GM12878 (cell line): ENCODE measurements around the gene RAB7B.

ENCODE experiments used
- ATF7 ChIP-seq: fragments of 450-650 bp; IDR thresholded peaks from 2 replicates; pipeline ENCODE4 v1.6.1; 2016; ENCODE audit warnings: low read depth, mild to moderate bottlenecking
- CREM ChIP-seq: IDR thresholded peaks from 2 replicates; pipeline ENCODE4 v1.6.1; 2014; ENCODE audit warnings: antibody characterized with exemption, low read depth
- EED ChIP-seq: sonication (generic); IDR thresholded peaks from 2 replicates; pipeline ENCODE4 v1.6.1; 2016; ENCODE audit warnings: antibody characterized with exemption, low read depth
- EZH2 ChIP-seq: IDR thresholded peaks from 2 replicates; pipeline ENCODE4 v1.6.1; 2012; ENCODE audit warnings: low read depth, mild to moderate bottlenecking, control low read depth, inconsistent platforms, low read length, borderline replicate concordance; ENCODE audit not compliant: control insufficient read depth
- IKZF2 ChIP-seq, 2 experiments: fragments of 450-650 bp; IDR thresholded peaks; 2 replicates each; pipeline ENCODE4 v1.6.1; 2017; ENCODE audit warnings: mild to moderate bottlenecking in 2 of 2, moderate library complexity in 2 of 2
- PAX5 ChIP-seq: IDR thresholded peaks from 2 replicates; pipeline ENCODE4 v1.6.1; 2011; ENCODE audit warnings: low read depth, low read length, borderline replicate concordance
- POLR2A ChIP-seq: IDR thresholded peaks from 2 replicates; pipeline ENCODE4 v1.6.1; 2011; ENCODE audit warnings: low read depth, mild to moderate bottlenecking, low read length
- POLR2AphosphoS5 ChIP-seq: IDR thresholded peaks from 2 replicates; pipeline ENCODE4 v1.6.1; 2011; ENCODE audit warnings: mild to moderate bottlenecking, low read length, inconsistent platforms
- SUPT20H ChIP-seq: IDR thresholded peaks from 2 replicates; pipeline ENCODE4 v1.6.1; 2011; ENCODE audit warnings: low read depth, mild to moderate bottlenecking, low read length, moderate library complexity, borderline replicate concordance; ENCODE audit not compliant: control insufficient read depth
- TCF7 ChIP-seq: IDR thresholded peaks from 2 replicates; pipeline ENCODE4 v1.6.1; 2014; ENCODE audit warnings: antibody characterized with exemption, borderline replicate concordance
- ZNF207 ChIP-seq: fragments of 450-650 bp; IDR thresholded peaks from 2 replicates; pipeline ENCODE4 v1.6.1; 2014; ENCODE audit warnings: antibody characterized with exemption, mild to moderate bottlenecking, borderline replicate concordance
- TF ChIP-seq, protein P1 (sequence below): IDR thresholded peaks from 2 replicates; pipeline ENCODE4 v1.6.1; 2012; ENCODE audit warnings: mild to moderate bottlenecking, low read depth, low read length
- TF ChIP-seq, protein P2 (sequence below), 3 experiments: IDR thresholded peaks in 2 of 3; conservative IDR thresholded peaks in 1 of 3; 2 replicates each; pipeline ENCODE4 v1.5.1; 2011; ENCODE audit warnings: low read depth in 3 of 3, low read length in 3 of 3, mild to moderate bottlenecking in 3 of 3, control low read depth in 2 of 3, moderate library complexity in 2 of 3, inconsistent platforms in 1 of 3, mixed read lengths in 1 of 3; ENCODE audit not compliant: control insufficient read depth in 2 of 3, insufficient read depth in 1 of 3; ENCODE audit errors: extremely low read depth in 1 of 3
- TF ChIP-seq, protein P3 (sequence below): IDR thresholded peaks from 2 replicates; pipeline ENCODE4 v1.6.1; 2012; ENCODE audit warnings: low read depth, low read length, improper control_type of control experiment

DNA sequence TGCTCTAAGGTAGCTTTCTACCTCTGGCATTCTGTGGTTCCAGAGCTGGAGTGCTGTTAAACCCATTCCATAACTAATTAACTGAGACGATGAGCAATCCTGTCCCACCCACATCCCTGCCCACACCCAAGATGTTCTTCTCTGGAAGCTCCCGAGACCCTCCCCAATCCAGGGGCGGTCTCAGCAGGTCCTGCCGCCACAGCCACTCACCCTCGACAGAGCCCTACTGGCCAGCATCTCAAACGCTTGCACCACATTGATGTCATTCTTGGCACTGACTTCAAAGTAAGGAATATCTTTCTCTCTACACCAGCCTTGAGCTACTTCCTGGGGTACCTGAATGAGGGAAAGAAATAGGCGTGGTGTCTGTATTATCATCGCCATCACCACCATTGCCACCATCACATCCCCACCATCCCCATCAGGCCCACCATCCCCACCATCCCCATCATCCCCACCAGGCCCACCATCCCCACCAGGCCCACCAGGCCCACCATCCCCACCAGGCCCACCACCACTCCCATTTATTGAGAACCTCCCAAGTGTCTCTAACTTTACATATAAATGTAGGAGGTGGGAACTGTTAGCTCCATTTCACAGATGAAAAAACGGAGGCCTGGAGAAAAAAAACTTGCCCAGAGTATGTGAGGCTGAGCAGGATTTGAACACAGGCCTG lies 17.7 kb downstream of the RAB7B start:
- TF ChIP-seq, protein P1, sequence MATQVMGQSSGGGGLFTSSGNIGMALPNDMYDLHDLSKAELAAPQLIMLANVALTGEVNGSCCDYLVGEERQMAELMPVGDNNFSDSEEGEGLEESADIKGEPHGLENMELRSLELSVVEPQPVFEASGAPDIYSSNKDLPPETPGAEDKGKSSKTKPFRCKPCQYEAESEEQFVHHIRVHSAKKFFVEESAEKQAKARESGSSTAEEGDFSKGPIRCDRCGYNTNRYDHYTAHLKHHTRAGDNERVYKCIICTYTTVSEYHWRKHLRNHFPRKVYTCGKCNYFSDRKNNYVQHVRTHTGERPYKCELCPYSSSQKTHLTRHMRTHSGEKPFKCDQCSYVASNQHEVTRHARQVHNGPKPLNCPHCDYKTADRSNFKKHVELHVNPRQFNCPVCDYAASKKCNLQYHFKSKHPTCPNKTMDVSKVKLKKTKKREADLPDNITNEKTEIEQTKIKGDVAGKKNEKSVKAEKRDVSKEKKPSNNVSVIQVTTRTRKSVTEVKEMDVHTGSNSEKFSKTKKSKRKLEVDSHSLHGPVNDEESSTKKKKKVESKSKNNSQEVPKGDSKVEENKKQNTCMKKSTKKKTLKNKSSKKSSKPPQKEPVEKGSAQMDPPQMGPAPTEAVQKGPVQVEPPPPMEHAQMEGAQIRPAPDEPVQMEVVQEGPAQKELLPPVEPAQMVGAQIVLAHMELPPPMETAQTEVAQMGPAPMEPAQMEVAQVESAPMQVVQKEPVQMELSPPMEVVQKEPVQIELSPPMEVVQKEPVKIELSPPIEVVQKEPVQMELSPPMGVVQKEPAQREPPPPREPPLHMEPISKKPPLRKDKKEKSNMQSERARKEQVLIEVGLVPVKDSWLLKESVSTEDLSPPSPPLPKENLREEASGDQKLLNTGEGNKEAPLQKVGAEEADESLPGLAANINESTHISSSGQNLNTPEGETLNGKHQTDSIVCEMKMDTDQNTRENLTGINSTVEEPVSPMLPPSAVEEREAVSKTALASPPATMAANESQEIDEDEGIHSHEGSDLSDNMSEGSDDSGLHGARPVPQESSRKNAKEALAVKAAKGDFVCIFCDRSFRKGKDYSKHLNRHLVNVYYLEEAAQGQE: no peak
- TF ChIP-seq POLR2A: no peak
- TF ChIP-seq TCF7: no peak
- no peak for TF ChIP-seq EZH2
- no peak for TF ChIP-seq IKZF2 (IDR thresholded peaks at IDR 0.05)
- TF ChIP-seq ZNF207: no peak
- TF ChIP-seq, protein P2, sequence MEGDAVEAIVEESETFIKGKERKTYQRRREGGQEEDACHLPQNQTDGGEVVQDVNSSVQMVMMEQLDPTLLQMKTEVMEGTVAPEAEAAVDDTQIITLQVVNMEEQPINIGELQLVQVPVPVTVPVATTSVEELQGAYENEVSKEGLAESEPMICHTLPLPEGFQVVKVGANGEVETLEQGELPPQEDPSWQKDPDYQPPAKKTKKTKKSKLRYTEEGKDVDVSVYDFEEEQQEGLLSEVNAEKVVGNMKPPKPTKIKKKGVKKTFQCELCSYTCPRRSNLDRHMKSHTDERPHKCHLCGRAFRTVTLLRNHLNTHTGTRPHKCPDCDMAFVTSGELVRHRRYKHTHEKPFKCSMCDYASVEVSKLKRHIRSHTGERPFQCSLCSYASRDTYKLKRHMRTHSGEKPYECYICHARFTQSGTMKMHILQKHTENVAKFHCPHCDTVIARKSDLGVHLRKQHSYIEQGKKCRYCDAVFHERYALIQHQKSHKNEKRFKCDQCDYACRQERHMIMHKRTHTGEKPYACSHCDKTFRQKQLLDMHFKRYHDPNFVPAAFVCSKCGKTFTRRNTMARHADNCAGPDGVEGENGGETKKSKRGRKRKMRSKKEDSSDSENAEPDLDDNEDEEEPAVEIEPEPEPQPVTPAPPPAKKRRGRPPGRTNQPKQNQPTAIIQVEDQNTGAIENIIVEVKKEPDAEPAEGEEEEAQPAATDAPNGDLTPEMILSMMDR (IDR thresholded peaks at IDR 0.05 in 2 of 3, conservative IDR thresholded peaks at IDR 0.05 in 1 of 3; ENCODE audit: control insufficient read depth in 2 of 3, extremely low read depth in 1 of 3, insufficient read depth in 1 of 3, low read depth in 3 of 3, low read length in 3 of 3): no peak
- TF ChIP-seq CREM: no peak
- no peak for TF ChIP-seq PAX5
- TF ChIP-seq, protein P3, sequence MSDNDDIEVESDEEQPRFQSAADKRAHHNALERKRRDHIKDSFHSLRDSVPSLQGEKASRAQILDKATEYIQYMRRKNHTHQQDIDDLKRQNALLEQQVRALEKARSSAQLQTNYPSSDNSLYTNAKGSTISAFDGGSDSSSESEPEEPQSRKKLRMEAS: no peak
- no peak for TF ChIP-seq EED
- TF ChIP-seq POLR2AphosphoS5: no peak
- TF ChIP-seq ATF7: no peak
- TF ChIP-seq SUPT20H: no peak
